Right ventricle myocardium inferior (tissue), 1 donor: ENCODE data around the gene MXI1. TPM values are rescaled to one million over a fixed set of nuclear protein-coding genes. Genes with fewer than 3 reads are reported as not detected.
"Not testable (repeated sequence)": the region's sequence is repeated elsewhere in the genome, so short reads cannot be mapped to it uniquely, and the experiment has no call there.

Experiments used
- ATAC-seq: fragments of 200-7000 bp; cut with Tn5 transposase; one replicate; pipeline ENCODE4 v1.9.1; 2020; ENCODE audit warnings: mild to moderate bottlenecking, moderate library complexity
- DNase-seq: peaks from one replicate; pipeline ENCODE4 v3.0.0; 2021; ENCODE audit errors: missing footprints
- intact Hi-C: fragments of 100-400 bp; cut with DNase I; formaldehyde crosslinking; loops from one replicate; pipeline ENCODE4 v1.11.0; 2022
- total RNA-seq: library from RNA; stranded (reverse); fragmentation: NEBNext Ultra II Directional; extraction: Animal tissue kit (Norgen Biotek cat#: 25700); gene quantifications from one replicate; pipeline ENCODE4 v1.2.1, GENCODE V29; 2021
- donor health status: DM: no; HTN: yes; CAD: no; lungs with severe emphysema.

The MXI1 gene
- total RNA-seq, 1 donor from 2014 or later = 69.1 TPM

- DNase-seq (no peak), ATAC-seq (no peak)
- intact Hi-C loops = loop anchor here (5.0 kb wide), 2 partner anchors 218 to 338 kb away; partner anchors contain the start of gene ADD3
Measured at GRCh38 chr10:110224992-110225391, 17.6 kb downstream of the MXI1 start.

- DNase-seq (no peak), ATAC-seq (no peak)
- intact Hi-C loops = loop anchor here (5.0 kb wide), 2 partner anchors 218 to 338 kb away; partner anchors contain the start of gene ADD3
Measured at GRCh38 chr10:110225441-110225755, 18.0 kb downstream of the MXI1 start.

- intact Hi-C loops = loop anchor here (1.0 to 5.0 kb wide), 6 partner anchors 16 to 339 kb away; partner anchors contain the start of gene ADD3
- ATAC-seq = peak; percentile 73
Measured at GRCh38 chr10:110225756-110226542, 18.5 kb downstream of the MXI1 start.

GRCh38 chr10:110226543-110226925 is 19.1 kb downstream of the MXI1 start:
- ATAC-seq = peak; percentile 85
- intact Hi-C loops = loop anchor here (1.0 to 5.0 kb wide), 6 partner anchors 16 to 339 kb away; partner anchors contain the start of gene ADD3
- DNase-seq = peak; percentile 97

More at GRCh38 chr10:110225756-110226542, 18.5 kb downstream of the MXI1 start:
- peak; percentile 96 for DNase-seq

GRCh38 chr10:110226926-110227641 is 19.7 kb downstream of the MXI1 start:
- intact Hi-C loops = loop anchor here (1.0 to 5.0 kb wide), 6 partner anchors 17 to 340 kb away; partner anchors contain the start of gene ADD3
- DNase-seq (peak; percentile 89), ATAC-seq (peak; percentile 54)

GRCh38 chr10:110228066-110228465 is 20.7 kb downstream of the MXI1 start:
- ATAC-seq = no peak
- intact Hi-C loops = loop anchor here (5.0 kb wide), 2 partner anchors 221 to 341 kb away; partner anchors contain the start of gene ADD3
- DNase-seq = no peak

GRCh38 chr10:110229155-110229554 is 21.8 kb downstream of the MXI1 start:
- intact Hi-C loops = loop anchor here (5.0 kb wide), 2 partner anchors 222 to 342 kb away; partner anchors contain the start of gene ADD3
- ATAC-seq = no peak
- DNase-seq = no peak

GRCh38 chr10:110233846-110234245 is 26.4 kb downstream of the MXI1 start:
- ATAC-seq = no peak
- intact Hi-C loops = no loop called here

GRCh38 chr10:110237894-110238480 is 30.6 kb downstream of the MXI1 start:
- ATAC-seq (no peak), DNase-seq (no peak)
- intact Hi-C loops = no loop called here

More at GRCh38 chr10:110233846-110234245, 26.4 kb downstream of the MXI1 start:
- no peak for DNase-seq

GRCh38 chr10:110239892-110240291 is 32.5 kb downstream of the MXI1 start:
- DNase-seq (no peak), ATAC-seq (no peak)
- intact Hi-C loops = no loop called here

GRCh38 chr10:110241407-110241806 is 34.0 kb downstream of the MXI1 start:
- no peak for DNase-seq
- ATAC-seq = no peak
- intact Hi-C loops = no loop called here

GRCh38 chr10:110241841-110242240 is 34.4 kb downstream of the MXI1 start:
- ATAC-seq (no peak), DNase-seq (no peak)
- intact Hi-C loops = no loop called here

GRCh38 chr10:110242511-110242910 is 35.1 kb downstream of the MXI1 start:
- ATAC-seq = no peak
- intact Hi-C loops = no loop called here
- no peak for DNase-seq

GRCh38 chr10:110244550-110244949 is 37.1 kb downstream of the MXI1 start:
- DNase-seq (no peak), ATAC-seq (no peak)
- intact Hi-C loops = no loop called here

- DNase-seq, ATAC-seq, intact Hi-C loops: not testable (repeated sequence)
Measured at GRCh38 chr10:110247833-110248232, 40.4 kb downstream of the MXI1 start.

- ATAC-seq, intact Hi-C loops: not testable (repeated sequence)
Measured at GRCh38 chr10:110249489-110249888, 42.1 kb downstream of the MXI1 start.

GRCh38 chr10:110251392-110251791 is 44.0 kb downstream of the MXI1 start:
- DNase-seq, ATAC-seq, intact Hi-C loops: not testable (repeated sequence)

More at GRCh38 chr10:110249489-110249888, 42.1 kb downstream of the MXI1 start:
- DNase-seq = not testable (repeated sequence)

GRCh38 chr10:110252151-110252550 is 44.7 kb downstream of the MXI1 start:
- no peak for DNase-seq
- intact Hi-C loops = no loop called here
- no peak for ATAC-seq

GRCh38 chr10:110254467-110254866 is 47.1 kb downstream of the MXI1 start:
- ATAC-seq = no peak
- no peak for DNase-seq
- intact Hi-C loops = no loop called here
